GM21360 (cell line): ENCODE data around the gene METTL15.
"Not testable (repeated sequence)": the region's sequence is repeated elsewhere in the genome, so short reads cannot be mapped to it uniquely, and the experiment has no call there.

ENCODE experiments used
- ATAC-seq: cut with Tn5 transposase; IDR thresholded peaks from one replicate; pipeline ENCODE4 v1.9.1; 2021; ENCODE audit warnings: mild to moderate bottlenecking, moderate library complexity; ENCODE audit not compliant: unreplicated experiment

Gene METTL15

GRCh38 chr11:28108958-28109357 is 770 bp downstream of the METTL15 start:
- ATAC-seq: no peak

DNA sequence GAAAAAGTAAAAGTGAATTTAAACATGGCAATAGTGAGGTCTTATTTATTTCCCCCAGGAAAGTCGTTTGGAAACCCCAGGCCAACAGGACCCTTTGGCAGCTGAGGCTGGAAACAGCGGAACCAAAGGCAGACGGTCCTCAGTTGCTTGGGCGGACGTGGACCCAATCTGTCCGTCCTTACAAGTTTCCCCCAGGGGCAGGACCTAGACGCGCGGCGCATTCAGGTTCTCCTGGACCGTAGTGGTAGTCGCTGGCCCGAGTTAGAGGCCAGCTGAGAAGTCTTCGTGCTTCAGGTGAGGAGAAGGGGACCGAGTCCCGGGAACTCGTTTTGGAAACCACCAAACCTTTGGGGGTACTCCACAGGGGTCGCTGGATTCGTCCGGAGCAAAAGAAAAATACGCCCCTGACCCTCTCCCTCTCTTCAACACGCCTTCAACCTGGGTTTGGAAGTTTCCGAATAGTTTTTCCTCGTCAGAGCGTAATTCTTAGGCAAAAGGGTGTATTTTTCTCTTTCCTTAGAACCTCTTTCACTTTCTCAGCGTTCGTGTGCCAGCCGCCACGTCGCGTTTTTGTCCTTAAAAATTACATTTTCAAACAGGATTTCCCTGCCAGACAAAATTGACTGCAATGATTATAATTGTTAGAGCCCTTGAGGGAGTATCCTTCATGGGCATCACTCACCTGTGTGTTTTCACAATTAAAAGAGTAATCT is 2.1 kb downstream of the METTL15 start:
- ATAC-seq: peak; percentile 41

GRCh38 chr11:28110821-28111200 is 2.6 kb downstream of the METTL15 start:
- ATAC-seq: no peak

DNA sequence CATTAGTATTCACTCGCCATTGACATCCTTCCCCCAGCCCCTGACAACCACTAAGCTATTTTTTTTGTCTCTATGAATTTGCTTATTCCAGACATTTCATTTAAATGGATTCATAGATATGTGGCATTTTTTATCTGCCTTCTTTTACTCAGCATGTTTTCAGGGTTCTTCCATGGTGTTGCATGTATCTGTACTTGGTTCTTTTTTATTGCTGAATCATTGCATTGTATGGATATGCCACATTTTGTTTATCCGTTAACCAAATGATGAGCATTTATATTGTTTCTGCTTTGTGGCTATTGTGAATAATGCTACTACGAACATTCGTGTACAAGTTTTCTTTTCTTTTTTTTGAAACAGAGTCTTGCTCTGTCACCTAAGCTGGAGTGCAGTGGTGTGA is 5.9 kb downstream of the METTL15 start:
- no peak for ATAC-seq

DNA sequence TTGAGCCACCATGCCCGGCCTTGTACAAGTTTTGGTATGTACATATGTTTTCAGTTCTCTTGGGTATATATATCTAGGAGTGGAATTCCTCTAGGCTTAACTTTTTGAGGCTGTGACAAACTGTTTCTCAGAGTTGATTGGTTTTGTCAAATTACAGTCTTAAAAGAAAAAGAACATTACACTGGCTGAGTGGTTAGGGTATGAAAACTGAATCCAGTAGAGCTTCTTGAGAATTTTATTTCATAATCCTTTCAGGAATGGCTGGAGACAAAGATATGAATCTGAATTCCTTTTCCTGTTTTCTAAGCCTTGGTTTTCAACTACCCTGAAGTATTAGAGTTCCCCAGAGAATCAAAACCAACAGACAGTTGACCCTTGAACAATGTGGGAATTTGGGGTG is 6.5 kb downstream of the METTL15 start:
- ATAC-seq: no peak

DNA sequence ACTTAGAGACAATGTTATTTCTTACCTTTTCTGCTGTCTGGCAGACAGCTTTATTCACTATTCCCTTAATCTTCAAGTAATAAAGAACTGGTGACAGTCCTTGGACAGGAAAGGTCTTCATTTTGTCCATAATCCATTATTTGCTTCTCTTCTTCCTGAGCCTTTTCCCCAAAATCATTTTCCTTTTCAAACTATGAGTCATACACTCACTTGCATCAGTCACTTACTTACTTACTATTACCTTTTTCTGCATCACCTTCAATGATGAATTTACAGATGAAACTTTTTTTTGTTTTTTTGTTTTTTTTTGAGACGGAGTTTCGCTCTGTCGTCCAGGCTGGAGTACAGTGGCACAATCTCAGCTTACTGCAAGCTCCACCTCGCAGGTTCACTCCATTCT is 9.5 kb downstream of the METTL15 start:
- ATAC-seq: no peak

GRCh38 chr11:28123151-28123581 is 15.0 kb downstream of the METTL15 start:
- no peak for ATAC-seq

DNA sequence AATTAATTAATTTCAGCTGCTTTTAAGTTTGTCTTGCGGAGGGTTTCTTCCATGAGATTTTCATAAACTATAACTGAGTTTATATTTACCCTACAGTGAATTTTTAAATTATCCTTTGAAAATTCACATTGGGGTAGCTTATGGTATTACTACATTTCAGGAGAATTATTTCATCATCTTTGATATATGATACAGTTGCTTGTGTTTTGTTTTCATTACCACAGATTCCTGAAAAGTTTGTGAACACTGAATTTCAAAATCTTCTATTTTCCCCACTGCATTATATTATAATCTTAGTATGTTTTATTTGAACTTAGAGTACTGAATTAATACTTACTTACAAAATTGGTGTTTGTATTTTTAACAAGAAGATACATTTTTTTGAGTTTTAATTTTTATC is 24.4 kb downstream of the METTL15 start:
- ATAC-seq: no peak

DNA sequence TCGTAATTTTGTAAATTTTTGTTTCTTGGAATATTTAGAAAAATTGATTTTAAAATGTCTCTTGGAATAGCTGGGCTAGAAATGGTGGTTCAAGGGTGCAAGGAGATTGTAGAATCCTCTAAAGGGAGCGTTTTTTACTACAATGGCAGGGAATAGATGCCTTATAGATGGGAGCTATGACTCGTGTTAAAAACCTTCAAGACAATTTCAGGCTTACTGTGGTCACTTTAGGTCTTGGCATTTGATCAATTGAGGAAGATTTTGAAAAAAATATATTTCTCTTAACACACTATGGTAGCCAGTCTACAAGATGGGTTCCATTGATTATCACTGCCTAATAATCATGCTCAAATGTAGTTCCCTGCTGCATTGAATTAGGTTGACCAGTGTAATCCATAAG is 25.0 kb downstream of the METTL15 start:
- ATAC-seq: no peak

GRCh38 chr11:28136157-28136556 is 28.0 kb downstream of the METTL15 start:
- ATAC-seq: not testable (repeated sequence)

GRCh38 chr11:28137366-28137765 is 29.2 kb downstream of the METTL15 start:
- no peak for ATAC-seq

GRCh38 chr11:28137832-28138231 is 29.6 kb downstream of the METTL15 start:
- ATAC-seq: no peak

DNA sequence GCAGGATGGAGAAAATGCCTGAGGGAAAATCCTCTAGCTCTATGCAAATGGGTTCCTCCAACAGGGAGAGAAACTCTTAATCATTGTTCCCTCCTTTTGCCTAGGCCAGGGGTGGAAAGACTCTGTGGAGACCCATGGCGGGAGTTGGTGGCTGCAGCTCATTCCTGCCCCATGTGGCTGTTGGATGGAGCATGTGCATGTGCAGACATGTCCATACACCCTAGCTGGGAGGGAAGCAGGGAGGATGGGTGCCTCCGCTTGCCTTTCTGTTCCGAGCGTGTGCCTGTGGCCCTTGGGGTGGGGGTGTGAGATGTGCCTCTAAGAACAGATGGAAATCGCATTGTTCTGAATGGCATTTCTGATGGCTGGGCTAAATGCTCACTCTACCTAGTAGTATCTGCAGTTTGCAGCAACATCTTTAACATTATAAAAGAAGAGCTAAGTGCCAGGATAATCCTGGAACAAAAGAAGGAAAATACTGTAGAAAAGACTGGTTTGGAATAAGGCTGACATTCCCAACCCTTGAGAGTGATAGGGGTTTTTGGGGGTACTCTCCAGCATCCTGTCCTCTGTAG is 31.7 kb downstream of the METTL15 start:
- no peak for ATAC-seq

DNA sequence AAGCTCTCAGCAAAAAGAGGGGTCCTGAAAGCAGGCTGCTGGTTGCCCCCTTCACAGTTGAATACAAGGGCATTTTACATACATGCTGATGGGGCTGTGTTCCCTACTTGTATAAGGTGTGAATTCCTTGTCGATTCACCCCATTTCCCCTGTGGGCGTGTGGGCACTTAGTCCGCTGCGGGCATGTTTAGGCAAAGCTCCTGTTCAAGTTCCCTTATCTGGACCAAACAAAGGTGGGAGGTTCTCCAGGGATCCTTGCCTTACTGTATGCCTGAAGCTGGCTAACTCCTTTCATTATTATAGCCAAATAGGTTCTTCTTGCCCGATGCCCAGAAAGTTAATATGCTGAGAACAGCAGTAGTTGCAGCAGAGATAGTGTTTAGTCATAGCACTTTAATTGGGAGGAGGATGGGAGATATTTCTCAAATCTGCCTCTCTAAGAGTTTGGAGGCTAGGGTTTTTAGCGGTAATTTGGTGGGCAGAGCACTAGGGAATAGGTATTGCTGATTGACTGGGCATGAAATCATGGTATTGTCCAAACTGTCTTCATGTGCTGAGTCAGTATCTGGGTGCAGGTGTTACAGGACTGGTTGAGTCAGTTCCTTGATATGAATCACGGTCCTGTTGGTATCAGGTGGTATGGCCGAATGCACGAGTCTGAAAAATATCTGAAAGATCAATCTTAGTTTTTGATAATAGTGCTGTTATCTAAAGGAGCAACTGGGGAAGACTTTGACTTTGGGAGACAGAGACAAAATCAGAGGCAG is 32.7 kb downstream of the METTL15 start:
- ATAC-seq: no peak

GRCh38 chr11:28142724-28143123 is 34.5 kb downstream of the METTL15 start:
- ATAC-seq: no peak

DNA sequence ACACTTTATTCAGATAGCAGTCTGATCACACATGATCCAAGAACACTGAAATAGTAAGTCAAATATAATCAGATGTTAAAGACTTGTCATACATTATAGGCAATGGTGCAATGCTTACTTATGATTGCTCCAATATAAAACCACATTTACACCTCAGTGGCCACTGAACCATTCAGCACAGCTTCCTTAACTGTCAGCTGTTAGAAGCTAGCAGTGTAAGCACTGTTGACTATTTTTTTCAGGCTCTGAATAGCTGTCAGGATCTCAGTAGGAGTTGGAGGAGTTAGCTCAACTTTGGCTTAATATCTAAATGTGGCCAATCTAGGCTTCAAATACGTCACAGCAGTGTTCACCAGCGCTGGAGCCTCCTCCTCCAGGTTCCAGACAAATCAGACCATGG is 36.6 kb downstream of the METTL15 start:
- ATAC-seq: no peak

DNA sequence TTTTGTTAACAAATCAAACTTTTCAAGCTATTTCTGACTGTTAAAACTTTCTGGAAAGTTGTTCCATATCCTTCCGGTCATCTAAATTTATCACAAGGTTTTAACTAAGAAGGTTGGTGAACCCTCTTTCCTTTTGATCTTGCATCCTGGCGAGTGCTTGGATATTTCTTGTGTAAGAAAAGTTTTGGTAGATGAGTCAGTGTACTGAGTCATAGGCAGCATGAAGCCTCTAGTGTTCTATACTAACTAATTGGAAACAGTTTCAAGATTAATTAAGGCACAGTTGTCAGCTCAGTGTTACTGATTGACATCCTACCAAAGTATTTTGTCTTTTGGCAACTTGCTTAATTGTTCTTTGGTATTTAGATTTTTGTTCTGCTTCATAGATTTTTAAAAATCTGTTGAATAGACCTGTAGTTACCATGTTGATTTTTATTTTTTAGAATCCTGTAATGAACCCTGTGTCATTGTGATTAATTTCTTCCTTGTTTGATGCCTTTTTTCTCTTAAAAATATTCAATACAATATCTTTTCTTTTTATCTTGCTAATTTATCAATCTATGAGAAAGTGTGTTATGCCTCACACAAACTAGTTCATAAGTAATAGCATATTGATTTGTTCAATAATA is 38.0 kb downstream of the METTL15 start:
- ATAC-seq: no peak

- ATAC-seq: no peak
These were observed 44.6 kb downstream of the METTL15 start for GRCh38 chr11:28152743-28153142.

- no peak for ATAC-seq
These were observed 45.4 kb downstream of the METTL15 start for GRCh38 chr11:28153586-28153985.

DNA sequence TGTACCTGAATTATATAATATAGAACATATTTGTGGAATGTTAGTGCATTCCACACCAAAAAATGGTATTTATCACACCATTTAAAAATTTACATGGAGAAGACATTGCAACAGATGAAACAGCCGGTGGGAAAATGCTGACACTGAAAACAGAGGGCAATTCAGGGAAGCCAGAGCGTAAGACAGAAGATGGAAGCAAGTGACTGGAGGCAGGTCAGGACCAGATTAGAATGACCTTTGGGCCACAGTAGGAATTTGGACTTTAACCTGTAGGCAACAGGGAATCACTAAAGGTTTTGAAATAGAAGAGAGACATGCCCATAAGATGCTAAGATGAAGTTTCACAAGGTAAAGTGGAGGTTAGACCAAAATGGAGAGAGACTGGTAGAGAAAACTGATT is 60.5 kb downstream of the METTL15 start:
- ATAC-seq: no peak

DNA sequence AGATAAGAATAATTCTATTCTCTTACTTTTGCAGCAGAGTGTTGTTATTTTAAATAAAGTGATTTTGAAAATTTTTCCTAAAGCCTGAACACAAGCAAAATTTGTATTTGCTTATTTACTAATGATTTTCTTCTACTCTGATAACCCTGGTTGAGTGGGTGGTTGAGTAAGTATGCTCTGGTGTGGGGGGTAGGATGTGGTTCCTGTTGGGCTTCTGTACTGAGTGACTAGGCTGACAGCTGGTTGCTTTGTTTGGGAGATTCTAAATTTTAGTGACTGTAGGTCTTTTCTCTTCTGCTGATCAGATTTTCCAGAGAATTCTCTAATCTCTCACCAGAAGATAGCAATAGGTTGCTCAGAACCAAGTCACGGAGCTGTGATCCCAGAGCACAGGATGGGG is 61.6 kb downstream of the METTL15 start:
- no peak for ATAC-seq

DNA sequence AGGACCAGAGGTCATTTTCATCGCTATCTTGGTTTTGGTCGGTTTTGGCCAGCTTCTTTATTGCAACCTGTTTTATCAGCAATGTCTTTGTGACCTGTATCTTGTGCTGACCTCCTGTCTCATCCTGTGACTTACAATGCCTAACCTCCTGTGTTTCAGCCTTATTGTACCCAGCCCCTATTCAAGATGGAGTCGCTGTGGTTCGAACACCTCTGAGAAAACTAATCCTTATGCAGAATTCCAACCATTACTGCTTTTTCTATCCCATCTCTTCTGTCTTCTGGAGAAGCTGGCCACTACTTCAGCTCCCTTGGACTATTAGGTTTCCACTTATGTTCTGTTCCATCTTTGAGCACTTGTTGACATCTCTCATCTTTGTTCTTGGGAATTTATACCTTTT is 62.6 kb downstream of the METTL15 start:
- ATAC-seq: no peak
